Brain microvascular endothelial cell (primary cell): ENCODE results near the gene CERS2.
A peak's percentile ranks its signal among the peaks of the same experiment; 100 is the strongest.

Experiments
- DNase-seq: peaks from one replicate; pipeline ENCODE4 v3.0.0-alpha.2; 2020
- H3K27ac ChIP-seq: fragments of 250-450 bp; sonication (Bioruptor Pico); 2 replicates; pipeline ENCODE4 v1.5.1; 2020; ENCODE audit warnings: mild to moderate bottlenecking, moderate library complexity
- H3K27me3 ChIP-seq: fragments of 250-450 bp; sonication (Bioruptor Pico); replicated peaks from 2 replicates; pipeline ENCODE4 v1.5.1; 2020; ENCODE audit warnings: mild to moderate bottlenecking
- H3K36me3 ChIP-seq: fragments of 250-450 bp; sonication (Bioruptor Pico); replicated peaks from 2 replicates; pipeline ENCODE4 v1.5.1; 2020; ENCODE audit warnings: mild to moderate bottlenecking
- H3K4me3 ChIP-seq: 2 replicates; pipeline ENCODE4 v1.5.1; 2011; ENCODE audit warnings: low read depth, mild to moderate bottlenecking, control low read depth, low read length, moderate library complexity
- CTCF ChIP-seq: IDR thresholded peaks from 2 replicates; pipeline ENCODE4 v1.5.1; 2011; ENCODE audit warnings: low read depth, mild to moderate bottlenecking, moderate library complexity, low read length, control low read depth, inconsistent platforms; ENCODE audit errors: missing control alignments
- in situ Hi-C: cut with HindIII; loops from 2 replicates; pipeline ENCODE4 v1.10.0; 2017; ENCODE audit warnings: low sequenced_read_pairs, low pct_ligation_motif_present

The CERS2 gene

GRCh38 chr1:150981805-150982712 lies 7.4 kb upstream of the CERS2 start, which contains the start of gene ANXA9:
Gene ANXA9, plus strand, starts transcription at chr1:150982292. Its CDS starts 814 bp downstream, at chr1:150983106.
- DNase-seq: no peak
- in situ Hi-C loops: no loop called here
- H3K36me3 ChIP-seq: no peaks in the 10 kb centered on the region
- H3K27me3 ChIP-seq: no peaks in the 10 kb centered on the region
- no peak within 1 kb of the TSS for H3K27ac ChIP-seq
- no peak within 1 kb of the TSS for H3K4me3 ChIP-seq
- TF ChIP-seq CTCF: no peak

GRCh38 chr1:150981177-150981804 lies 6.7 kb upstream of the CERS2 start:
- TF ChIP-seq CTCF: no peak
- Histone ChIP-seq H3K36me3 (no peaks in the 10 kb centered on the region), H3K27me3 (no peaks in the 10 kb centered on the region), H3K4me3 (no peak overlapping the region), H3K27ac (no peak overlapping the region)
- no peak for DNase-seq
- in situ Hi-C loops: no loop called here

GRCh38 chr1:150979092-150980056 lies 4.7 kb upstream of the CERS2 start:
- Histone ChIP-seq H3K36me3 (no peaks in the 10 kb centered on the region), H3K27ac (no peak overlapping the region), H3K27me3 (no peaks in the 10 kb centered on the region), H3K4me3 (peak overlapping the region; percentile 12)
- in situ Hi-C loops: no loop called here
- peak; percentile 88 for DNase-seq
- peak; percentile 100 for TF ChIP-seq CTCF

GRCh38 chr1:150976879-150977694 lies 2.5 kb upstream of the CERS2 start:
- TF ChIP-seq CTCF: no peak
- H3K36me3 ChIP-seq: no peaks in the 10 kb centered on the region
- in situ Hi-C loops: no loop called here
- H3K27ac ChIP-seq: no peak overlapping the region
- H3K4me3 ChIP-seq: no peak overlapping the region
- H3K27me3 ChIP-seq: no peaks in the 10 kb centered on the region
- DNase-seq: no peak

GRCh38 chr1:150976401-150976821 lies 1.8 kb upstream of the CERS2 start:
- no peaks in the 10 kb centered on the region for H3K27me3 ChIP-seq
- H3K4me3 ChIP-seq: no peak overlapping the region
- in situ Hi-C loops: no loop called here
- H3K27ac ChIP-seq: no peak overlapping the region
- H3K36me3 ChIP-seq: no peaks in the 10 kb centered on the region
- no peak for DNase-seq
- TF ChIP-seq CTCF: no peak
